Activated CD8-positive, alpha-beta memory T cell treated with anti-CD3 and anti-CD28 coated beads for 4 hours (primary cell): ENCODE results near the gene GPR141.

Experiments
- DNase-seq, 2 donors: peaks; one replicate each; pipeline ENCODE4 v3.0.0-alpha.2; 2020; ENCODE audit warnings: low read depth in 2 of 2

Gene GPR141

GRCh38 chr7:37784015-37784414 lies 100.4 kb downstream of the GPR141 start:
- no peak for DNase-seq

GRCh38 chr7:37786741-37787569 lies 103.4 kb downstream of the GPR141 start:
- DNase-seq = no peak
